CD4-positive, alpha-beta T cell (primary cell): ENCODE measurements around the gene MCU. TPM values are rescaled to one million over a fixed set of nuclear protein-coding genes. Genes with fewer than 3 reads are reported as not detected.

ENCODE experiments used
- ATAC-seq: fragments of 200-7000 bp; cut with Tn5 transposase; one replicate; pipeline ENCODE4 v1.10.0; 2022; ENCODE audit warnings: mild to moderate bottlenecking; ENCODE audit not compliant: poor library complexity
- CTCF ChIA-PET: fragments of 350-600 bp; sonication (Branson Sonifier 250); formaldehyde crosslinking; loops from one replicate; lab custom pipeline; 2021; ENCODE audit warnings: antibody characterized with exemption, inconsistent platforms; lab: Charles Lee
- POLR2A ChIA-PET: fragments of 350-600 bp; sonication (Branson Sonifier 250); formaldehyde crosslinking; loops from one replicate; lab custom pipeline; 2021; ENCODE audit warnings: antibody characterized with exemption, inconsistent platforms; lab: Charles Lee
- DNase-seq, 14 experiments: peaks; one replicate each; pipeline ENCODE4 v3.0.0-alpha.2; 2013 to 2020; ENCODE audit warnings: mixed read lengths in 2 of 14
- H3K27ac ChIP-seq, 2 donors: one replicate each; pipeline versions ENCODE4 v1.5.1 to v1.7.0; 2013; ENCODE audit warnings: low read length in 2 of 2, low read depth in 1 of 2, mild to moderate bottlenecking in 1 of 2
- H3K27me3 ChIP-seq, 2 experiments: 1 replicate in 1 of 2; 2 replicates in 1 of 2; pipeline versions ENCODE4 v1.6.1 to v1.7.0; 2013; ENCODE audit warnings: low read length in 2 of 2, control low read depth in 1 of 2, mild to moderate bottlenecking in 1 of 2, moderate library complexity in 1 of 2; ENCODE audit not compliant: insufficient read depth in 2 of 2, control insufficient read depth in 1 of 2
- H3K36me3 ChIP-seq: one replicate; pipeline ENCODE4 v1.6.1; 2013; ENCODE audit warnings: low read length, control low read depth; ENCODE audit not compliant: insufficient read depth
- H3K4me1 ChIP-seq: one replicate; pipeline ENCODE4 v1.6.1; 2013; ENCODE audit warnings: low read length, control low read depth; ENCODE audit not compliant: insufficient read depth
- H3K4me3 ChIP-seq: one replicate; pipeline ENCODE4 v1.5.1; 2013; ENCODE audit warnings: mild to moderate bottlenecking, low read length, moderate library complexity
- H3K9me3 ChIP-seq, 2 experiments: 1 replicate in 1 of 2; 2 replicates in 1 of 2; pipeline versions ENCODE4 v1.6.1 to v1.7.0; 2013; ENCODE audit warnings: low read length in 2 of 2, mild to moderate bottlenecking in 2 of 2, control low read depth in 1 of 2, moderate library complexity in 1 of 2; ENCODE audit not compliant: control insufficient read depth in 1 of 2, insufficient read depth in 1 of 2
- H3K27ac Mint-ChIP-seq: one replicate; pipeline ENCODE4 v1.8.0; 2020; ENCODE audit warnings: mixed read lengths
- H3K27me3 Mint-ChIP-seq: one replicate; pipeline ENCODE4 v1.8.0; 2021; ENCODE audit warnings: mixed read lengths
- H3K36me3 Mint-ChIP-seq: one replicate; pipeline ENCODE4 v1.8.0; 2021; ENCODE audit warnings: low read depth, mixed read lengths
- H3K4me1 Mint-ChIP-seq: one replicate; pipeline ENCODE4 v1.8.0; 2021; ENCODE audit warnings: low read depth, mixed read lengths
- H3K4me3 Mint-ChIP-seq: one replicate; pipeline ENCODE4 v1.8.0; 2020; ENCODE audit warnings: mild to moderate bottlenecking, mixed read lengths
- H3K9me3 Mint-ChIP-seq: one replicate; pipeline ENCODE4 v1.8.0; 2020; ENCODE audit warnings: mixed read lengths
- CTCF ChIP-seq: fragments of 200-600 bp; IDR thresholded peaks from one replicate; pipeline ENCODE4 v1.8.0; 2022; ENCODE audit warnings: antibody characterized with exemption, mild to moderate bottlenecking
- intact Hi-C, 2 experiments: fragments of 100-400 bp; cut with DNase I in 1 of 2; cut with micrococcal nuclease in 1 of 2; formaldehyde crosslinking; loops; one replicate each; pipeline versions ENCODE4 v1.15.1 to v1.9.0; 2023 to 2025; cut with DNase I, micrococcal nuclease
- total RNA-seq, 174 experiments: library from RNA in 2 of 174; stranded (reverse) in 2 of 174; gene quantifications; one replicate each; pipeline ENCODE4 v1.2.3 and lab custom pipeline; 2021 to 2026

The MCU gene
- total RNA-seq, 2 experiments from 2014 or later = 10.3 to 12.0 TPM

- Histone ChIP-seq H3K9me3 (no peaks in the 10 kb centered on the region), H3K4me3 (no peak overlapping the region), H3K27ac (no peak overlapping the region), H3K36me3 (no peaks in the 10 kb centered on the region), H3K4me1 (no peaks in the 10 kb centered on the region), H3K27me3 (no peaks in the 10 kb centered on the region)
- ChIA-PET CTCF (interaction anchor here (1.0 kb wide), 1 partner anchor 20 kb away, joined by 3 read pairs; no protein-coding TSS in a partner anchor), POLR2A (no interaction called here)
- Mint-ChIP-seq H3K27ac (no peak overlapping the region), H3K4me3 (no peak overlapping the region), H3K9me3 (no peaks in the 10 kb centered on the region), H3K4me1 (no peaks in the 10 kb centered on the region), H3K36me3 (peaks cover 5% of the 10 kb centered on the region), H3K27me3 (no peaks in the 10 kb centered on the region)
- ATAC-seq (no peak), DNase-seq (no peak)
- no peak for TF ChIP-seq CTCF
- intact Hi-C loops = no loop called here
Observed at GRCh38 chr10:72852508-72852907, 160.6 kb downstream of the MCU start.

- DNase-seq (no peak), ATAC-seq (no peak)
- Histone ChIP-seq H3K36me3 (no peaks in the 10 kb centered on the region), H3K4me3 (no peak overlapping the region), H3K4me1 (no peaks in the 10 kb centered on the region), H3K27ac (no peak overlapping the region), H3K27me3 (no peaks in the 10 kb centered on the region), H3K9me3 (no peaks in the 10 kb centered on the region)
- H3K4me1 Mint-ChIP-seq = no peaks in the 10 kb centered on the region
- ChIA-PET POLR2A (no interaction called here), CTCF (no interaction called here)
- H3K36me3 Mint-ChIP-seq = no peaks in the 10 kb centered on the region
- no peaks in the 10 kb centered on the region for H3K27me3 Mint-ChIP-seq
- H3K4me3 Mint-ChIP-seq = no peak overlapping the region
- intact Hi-C loops = no loop called here
- no peak overlapping the region for H3K27ac Mint-ChIP-seq
- no peaks in the 10 kb centered on the region for H3K9me3 Mint-ChIP-seq
- no peak for TF ChIP-seq CTCF
Observed at GRCh38 chr10:72855129-72855528, 163.2 kb downstream of the MCU start.

- ATAC-seq = no peak
- POLR2A ChIA-PET = no interaction called here
Observed at GRCh38 chr10:72855790-72856189, 163.8 kb downstream of the MCU start.

More at GRCh38 chr10:72855790-72856189, 163.8 kb downstream of the MCU start:
- H3K4me3 Mint-ChIP-seq = no peak overlapping the region
- H3K27me3 Mint-ChIP-seq = no peaks in the 10 kb centered on the region
- Histone ChIP-seq H3K4me3 (no peak overlapping the region), H3K9me3 (no peaks in the 10 kb centered on the region), H3K27me3 (no peaks in the 10 kb centered on the region), H3K36me3 (peaks cover 1% of the 10 kb centered on the region), H3K4me1 (no peaks in the 10 kb centered on the region), H3K27ac (no peak overlapping the region)
- CTCF ChIA-PET = no interaction called here
- no peaks in the 10 kb centered on the region for H3K4me1 Mint-ChIP-seq
- no peak for TF ChIP-seq CTCF
- no peak for DNase-seq
- H3K36me3 Mint-ChIP-seq = peaks cover 6% of the 10 kb centered on the region
- no peaks in the 10 kb centered on the region for H3K9me3 Mint-ChIP-seq
- H3K27ac Mint-ChIP-seq = no peak overlapping the region
- intact Hi-C loops = no loop called here
